Suprapubic skin (tissue), 4 donors: ENCODE results near the gene PLXNB2. TPM values are rescaled to one million over a fixed set of nuclear protein-coding genes. Genes with fewer than 3 reads are reported as not detected.

Experiments used
- DNase-seq, 2 donors: peaks; one replicate each; pipeline ENCODE4 v3.0.0-alpha.2; 2019; ENCODE audit warnings: low spot score in 2 of 2
- H3K27ac ChIP-seq: fragments of 200-600 bp; sonication (generic); one replicate; pipeline ENCODE4 v1.5.1; 2019
- H3K27me3 ChIP-seq: fragments of 200-600 bp; sonication (generic); one replicate; pipeline ENCODE4 v1.5.1; 2019
- H3K36me3 ChIP-seq: fragments of 200-600 bp; sonication (generic); one replicate; pipeline ENCODE4 v1.5.1; 2019
- H3K4me1 ChIP-seq: fragments of 200-600 bp; sonication (generic); one replicate; pipeline ENCODE4 v1.5.1; 2019
- H3K4me3 ChIP-seq: fragments of 200-600 bp; sonication (generic); one replicate; pipeline ENCODE4 v1.5.1; 2019; ENCODE audit warnings: mild to moderate bottlenecking
- H3K9me3 ChIP-seq: fragments of 200-600 bp; sonication (generic); one replicate; pipeline ENCODE4 v1.5.1; 2019
- CTCF ChIP-seq, 2 donors: fragments of 200-600 bp in 1 of 2; fragments of 450-650 bp in 1 of 2; sonication (generic) in 1 of 2; IDR thresholded peaks; one replicate each; pipeline ENCODE4 v1.5.1; 2016 to 2019; ENCODE audit warnings: antibody characterized with exemption in 2 of 2, mild to moderate bottlenecking in 1 of 2, moderate library complexity in 1 of 2
- EP300 ChIP-seq: sonication (generic); formaldehyde crosslinking; IDR thresholded peaks from one replicate; pipeline ENCODE4 v1.6.1; 2017; ENCODE audit warnings: antibody characterized with exemption
- POLR2A ChIP-seq, 2 donors: fragments of 450-650 bp; IDR thresholded peaks; one replicate each; pipeline ENCODE4 v1.6.1; 2017; ENCODE audit warnings: antibody characterized with exemption in 2 of 2, mild to moderate bottlenecking in 2 of 2, moderate library complexity in 2 of 2
- POLR2AphosphoS5 ChIP-seq, 3 donors: sonication (generic); formaldehyde crosslinking; IDR thresholded peaks; one replicate each; pipeline ENCODE4 v1.6.1; 2017; ENCODE audit warnings: antibody characterized with exemption in 3 of 3
- WGBS: methylation state at CpG from one replicate; pipeline ENCODE4 v1.1.5; 2018; 5-methylcytosine and 5-hydroxymethylcytosine counted together
- total RNA-seq, 4 donors: library from RNA; depleted of rRNA; stranded (reverse); fragments of >200 nt; gene quantifications; one replicate each; pipeline ENCODE4 v1.1.0, GENCODE V29; 2016

Gene PLXNB2
- total RNA-seq, 4 donors from 2014 or later, result 117 to 231 (median 192) TPM

- DNase-seq, result no peak
- no peak overlapping the region for H3K27ac ChIP-seq
- H3K9me3 ChIP-seq, result no peaks in the 10 kb centered on the region
- 91% methylated on average over 6 of the region's 6 CpGs for WGBS
- no peaks in the 10 kb centered on the region for H3K27me3 ChIP-seq
- H3K4me1 ChIP-seq, result peaks cover 23% of the 10 kb centered on the region
- TF ChIP-seq POLR2AphosphoS5 (IDR thresholded peaks at IDR 0.05) (no peak), CTCF (IDR thresholded peaks at IDR 0.05) (no peak), POLR2A (IDR thresholded peaks at IDR 0.05) (no peak), EP300 (no peak)
- H3K4me3 ChIP-seq, result no peak overlapping the region
- no peaks in the 10 kb centered on the region for H3K36me3 ChIP-seq
Observed at GRCh38 chr22:50329236-50329635, 21.8 kb upstream of the PLXNB2 start.

- H3K27ac ChIP-seq, result peak overlapping the region; percentile 94
- 71% methylated on average over 20 of the region's 22 CpGs for WGBS
- peak overlapping the region; percentile 74 for H3K4me3 ChIP-seq
- DNase-seq, result no peak
- TF ChIP-seq POLR2AphosphoS5 (IDR thresholded peaks at IDR 0.05) (no peak), EP300 (no peak), CTCF (IDR thresholded peaks at IDR 0.05) (no peak), POLR2A (IDR thresholded peaks at IDR 0.05) (no peak)
- H3K36me3 ChIP-seq, result no peaks in the 10 kb centered on the region
- H3K9me3 ChIP-seq, result no peaks in the 10 kb centered on the region
- no peaks in the 10 kb centered on the region for H3K27me3 ChIP-seq
- peaks cover 23% of the 10 kb centered on the region for H3K4me1 ChIP-seq
Observed at GRCh38 chr22:50327711-50328019, 20.2 kb upstream of the PLXNB2 start.

- no peaks in the 10 kb centered on the region for H3K27me3 ChIP-seq
- H3K36me3 ChIP-seq, result no peaks in the 10 kb centered on the region
- DNase-seq, result no peak
- H3K4me1 ChIP-seq, result peaks cover 23% of the 10 kb centered on the region
- H3K27ac ChIP-seq, result peak within 1 kb of the TSS; percentile 94
- peak within 1 kb of the TSS; percentile 74 for H3K4me3 ChIP-seq
- peak; percentile 65 to 94 for TF ChIP-seq CTCF (IDR thresholded peaks at IDR 0.05)
- no peak for TF ChIP-seq POLR2AphosphoS5 (IDR thresholded peaks at IDR 0.05)
- TF ChIP-seq POLR2A (IDR thresholded peaks at IDR 0.05), result peak in 1 of 2 donors; percentile 67
- TF ChIP-seq EP300, result no peak
- no peaks in the 10 kb centered on the region for H3K9me3 ChIP-seq
- 12% methylated on average over 7 of the region's 105 CpGs for WGBS
Observed at GRCh38 chr22:50326956-50327710, 19.7 kb upstream of the PLXNB2 start, which contains the start of gene DENND6B. Gene DENND6B (minus strand): TSS chr22:50327012. CDS start chr22:50326988, 24 bp downstream.

GRCh38 chr22:50326225-50326955, 18.9 kb upstream of the PLXNB2 start:
- no peak for TF ChIP-seq EP300
- no peak for TF ChIP-seq POLR2A (IDR thresholded peaks at IDR 0.05)
- no peak for TF ChIP-seq CTCF (IDR thresholded peaks at IDR 0.05)
- no peak for TF ChIP-seq POLR2AphosphoS5 (IDR thresholded peaks at IDR 0.05)
- Histone ChIP-seq H3K4me3 (peak overlapping the region; percentile 74), H3K27ac (peak overlapping the region; percentile 31), H3K27me3 (no peaks in the 10 kb centered on the region), H3K9me3 (no peaks in the 10 kb centered on the region), H3K36me3 (no peaks in the 10 kb centered on the region), H3K4me1 (peaks cover 23% of the 10 kb centered on the region)
- whole genome bisulfite sequencing, result 33% methylated on average over 21 of the region's 56 CpGs
- DNase-seq, result no peak
